IPS DF 6.9 (cell line): Measurements from ENCODE around the gene MEGF11.
A peak's percentile ranks its signal among the peaks of the same experiment; 100 is the strongest.

Source experiments
- DNase-seq: peaks from one replicate; pipeline ENCODE4 v3.0.0-alpha.2; 2013; ENCODE audit warnings: low read depth, low spot score
- H3K27ac ChIP-seq: one replicate; pipeline ENCODE4 v1.5.1; 2013; ENCODE audit warnings: low read length, control low read depth
- H3K27me3 ChIP-seq: 2 replicates; pipeline ENCODE4 v1.6.1; 2013; ENCODE audit warnings: mild to moderate bottlenecking, low read length; ENCODE audit not compliant: control insufficient read depth, insufficient read depth
- H3K36me3 ChIP-seq: 2 replicates; pipeline ENCODE4 v1.6.1; 2013; ENCODE audit warnings: low read length; ENCODE audit not compliant: control insufficient read depth, insufficient read depth
- H3K4me1 ChIP-seq: 2 replicates; pipeline ENCODE4 v1.6.1; 2013; ENCODE audit warnings: low read length; ENCODE audit not compliant: control insufficient read depth, insufficient read depth
- H3K4me3 ChIP-seq: 2 replicates; pipeline ENCODE4 v1.5.1; 2013; ENCODE audit warnings: mild to moderate bottlenecking, low read length
- H3K9me3 ChIP-seq: 2 replicates; pipeline ENCODE4 v1.6.1; 2013; ENCODE audit warnings: low read length, inconsistent platforms; ENCODE audit not compliant: control insufficient read depth, insufficient read depth
- WGBS: extraction: QIAGEN DNeasy Blood & Tissue Kit; methylation state at CpG from one replicate; pipeline ENCODE4 v1.1.7; 2013; ENCODE audit warnings: mixed read lengths, missing lambda C conversion rate; ENCODE audit not compliant: insufficient read length, insufficient coverage; 5-methylcytosine and 5-hydroxymethylcytosine counted together

MEGF11 gene

GRCh38 chr15:66092053-66093016 lies 161.2 kb downstream of the MEGF11 start:
- H3K36me3 ChIP-seq, result no peaks in the 10 kb centered on the region

GRCh38 chr15:66089509-66089908 lies 164.0 kb downstream of the MEGF11 start:
- no peak overlapping the region for H3K27ac ChIP-seq
- H3K4me1 ChIP-seq, result no peaks in the 10 kb centered on the region
- no peaks in the 10 kb centered on the region for H3K27me3 ChIP-seq
- H3K36me3 ChIP-seq, result no peaks in the 10 kb centered on the region
- H3K9me3 ChIP-seq, result no peaks in the 10 kb centered on the region
- no peak for DNase-seq
- H3K4me3 ChIP-seq, result no peak overlapping the region
- WGBS, result no CpG with 5 or more reads among the region's 5 CpGs

More at GRCh38 chr15:66092053-66093016, 161.2 kb downstream of the MEGF11 start:
- no peaks in the 10 kb centered on the region for H3K9me3 ChIP-seq
- peaks cover 2% of the 10 kb centered on the region; the same call in 1 of the 2 replicates for H3K4me1 ChIP-seq
- no peaks in the 10 kb centered on the region for H3K27me3 ChIP-seq
- H3K4me3 ChIP-seq, result no peak overlapping the region
- no peak overlapping the region for H3K27ac ChIP-seq
- WGBS, result no CpG with 5 or more reads among the region's 7 CpGs
- no peak for DNase-seq

GRCh38 chr15:66089049-66089448 lies 164.5 kb downstream of the MEGF11 start:
- no peak for DNase-seq
- no CpG with 5 or more reads among the region's 7 CpGs for WGBS
- Histone ChIP-seq H3K4me1 (no peaks in the 10 kb centered on the region), H3K4me3 (no peak overlapping the region), H3K36me3 (no peaks in the 10 kb centered on the region), H3K27ac (no peak overlapping the region), H3K9me3 (no peaks in the 10 kb centered on the region), H3K27me3 (no peaks in the 10 kb centered on the region)

GRCh38 chr15:66085128-66085527 lies 168.4 kb downstream of the MEGF11 start:
- H3K4me1 ChIP-seq, result peaks cover 1% of the 10 kb centered on the region; the same call in 1 of the 2 replicates
- H3K27ac ChIP-seq, result no peak overlapping the region
- no peak overlapping the region for H3K4me3 ChIP-seq
- no CpG with 5 or more reads among the region's 6 CpGs for WGBS
- H3K27me3 ChIP-seq, result no peaks in the 10 kb centered on the region
- H3K9me3 ChIP-seq, result no peaks in the 10 kb centered on the region
- DNase-seq, result peak; percentile 31
- no peaks in the 10 kb centered on the region for H3K36me3 ChIP-seq

GRCh38 chr15:66084704-66085103 lies 168.8 kb downstream of the MEGF11 start:
- H3K36me3 ChIP-seq, result no peaks in the 10 kb centered on the region
- no peak overlapping the region for H3K4me3 ChIP-seq
- no peaks in the 10 kb centered on the region for H3K9me3 ChIP-seq
- peaks cover 1% of the 10 kb centered on the region; the same call in 1 of the 2 replicates for H3K4me1 ChIP-seq
- DNase-seq, result no peak
- H3K27me3 ChIP-seq, result no peaks in the 10 kb centered on the region
- no peak overlapping the region for H3K27ac ChIP-seq
- no CpG with 5 or more reads among the region's 10 CpGs for WGBS

- H3K36me3 ChIP-seq, result no peaks in the 10 kb centered on the region
- no peaks in the 10 kb centered on the region for H3K27me3 ChIP-seq
- no CpG with 5 or more reads among the region's 23 CpGs for WGBS
- H3K4me3 ChIP-seq, result no peak overlapping the region
- DNase-seq, result no peak
- no peak overlapping the region for H3K27ac ChIP-seq
- H3K9me3 ChIP-seq, result no peaks in the 10 kb centered on the region
- H3K4me1 ChIP-seq, result peaks cover 1% of the 10 kb centered on the region; the same call in 1 of the 2 replicates
Measured at GRCh38 chr15:66080717-66081398, 172.7 kb downstream of the MEGF11 start.

- no CpG with 5 or more reads among the region's 5 CpGs for WGBS
- H3K27me3 ChIP-seq, result no peaks in the 10 kb centered on the region
- no peak for DNase-seq
Measured at GRCh38 chr15:66078929-66079275, 174.6 kb downstream of the MEGF11 start.

GRCh38 chr15:66078196-66078928 lies 175.2 kb downstream of the MEGF11 start:
- Histone ChIP-seq H3K9me3 (no peaks in the 10 kb centered on the region), H3K4me3 (no peak overlapping the region), H3K27ac (no peak overlapping the region), H3K4me1 (peaks cover 1% of the 10 kb centered on the region; the same call in 1 of the 2 replicates), H3K27me3 (no peaks in the 10 kb centered on the region), H3K36me3 (no peaks in the 10 kb centered on the region)
- DNase-seq, result no peak
- WGBS, result no CpG with 5 or more reads among the region's 20 CpGs

More at GRCh38 chr15:66078929-66079275, 174.6 kb downstream of the MEGF11 start:
- no peak overlapping the region for H3K4me3 ChIP-seq
- no peaks in the 10 kb centered on the region for H3K9me3 ChIP-seq
- H3K27ac ChIP-seq, result no peak overlapping the region
- H3K4me1 ChIP-seq, result peaks cover 1% of the 10 kb centered on the region; the same call in 1 of the 2 replicates
- H3K36me3 ChIP-seq, result no peaks in the 10 kb centered on the region

- no peaks in the 10 kb centered on the region for H3K27me3 ChIP-seq
- WGBS, result no CpG with 5 or more reads among the region's 6 CpGs
- no peak overlapping the region for H3K27ac ChIP-seq
- H3K36me3 ChIP-seq, result no peaks in the 10 kb centered on the region
- peaks cover 3% of the 10 kb centered on the region for H3K4me1 ChIP-seq
- H3K4me3 ChIP-seq, result no peak overlapping the region
- H3K9me3 ChIP-seq, result no peaks in the 10 kb centered on the region
- DNase-seq, result no peak
Measured at GRCh38 chr15:66077320-66077663, 176.3 kb downstream of the MEGF11 start.
